H9 (cell line): ENCODE data around the gene SNRNP200. TPM values are rescaled to one million over a fixed set of nuclear protein-coding genes. Genes with fewer than 3 reads are reported as not detected.

ENCODE experiments used
- DNase-seq: peaks from one replicate; pipeline ENCODE4 v3.0.0-alpha.2; 2017
- H2AFZ ChIP-seq: one replicate; pipeline ENCODE4 v1.6.1; 2013; ENCODE audit warnings: mild to moderate bottlenecking, low read length, control low read depth, moderate library complexity
- H2AK5ac ChIP-seq: 2 replicates; pipeline ENCODE4 v1.6.1; 2013; ENCODE audit warnings: low read length, control low read depth, mixed read lengths; ENCODE audit not compliant: insufficient read length
- H2BK120ac ChIP-seq: one replicate; pipeline ENCODE4 v1.6.1; 2013; ENCODE audit warnings: low read depth, mild to moderate bottlenecking, low read length, control low read depth, inconsistent platforms; ENCODE audit not compliant: poor library complexity, severe bottlenecking
- H2BK12ac ChIP-seq: 2 replicates; pipeline ENCODE4 v1.6.1; 2013; ENCODE audit warnings: low read length, control low read depth, mixed read lengths, low read depth; ENCODE audit not compliant: insufficient read length
- H2BK15ac ChIP-seq: 2 replicates; pipeline ENCODE4 v1.6.1; 2013; ENCODE audit warnings: low read depth, low read length, control low read depth
- H2BK20ac ChIP-seq: one replicate; pipeline ENCODE4 v1.6.1; 2013; ENCODE audit warnings: low read depth, mild to moderate bottlenecking, low read length, control low read depth, inconsistent platforms; ENCODE audit not compliant: poor library complexity, severe bottlenecking
- H2BK5ac ChIP-seq: 2 replicates; pipeline ENCODE4 v1.6.1; 2013; ENCODE audit warnings: low read length, control low read depth, mixed read lengths; ENCODE audit not compliant: insufficient read length
- H3K14ac ChIP-seq: 2 replicates; pipeline ENCODE4 v1.6.1; 2013; ENCODE audit warnings: low read length, control low read depth; ENCODE audit not compliant: insufficient read depth
- H3K18ac ChIP-seq: 2 replicates; pipeline ENCODE4 v1.6.1; 2013; ENCODE audit warnings: low read depth, mild to moderate bottlenecking, mixed read lengths, low read length, control low read depth; ENCODE audit not compliant: insufficient read length
- H3K23ac ChIP-seq: 2 replicates; pipeline ENCODE4 v1.6.1; 2013; ENCODE audit warnings: low read length, control low read depth, mixed read lengths, low read depth; ENCODE audit not compliant: insufficient read length
- H3K23me2 ChIP-seq: 2 replicates; pipeline ENCODE4 v1.6.1; 2013; ENCODE audit warnings: low read depth, mild to moderate bottlenecking, mixed read lengths, low read length, control low read depth; ENCODE audit not compliant: insufficient read length, poor library complexity, severe bottlenecking
- H3K27ac ChIP-seq: 2 replicates; pipeline ENCODE4 v1.5.1; 2013; ENCODE audit warnings: low read length, control low read depth, mixed read lengths, low read depth; ENCODE audit not compliant: insufficient read length
- H3K27me3 ChIP-seq: 2 replicates; pipeline ENCODE4 v1.6.1; 2013; ENCODE audit warnings: low read length, control low read depth, inconsistent platforms; ENCODE audit not compliant: insufficient read depth
- H3K4ac ChIP-seq: 2 replicates; pipeline ENCODE4 v1.6.1; 2013; ENCODE audit warnings: low read depth, mild to moderate bottlenecking, control low read depth, inconsistent platforms, low read length, moderate library complexity
- H3K4me1 ChIP-seq: 2 replicates; pipeline ENCODE4 v1.6.1; 2013; ENCODE audit warnings: low read length, control low read depth, inconsistent platforms; ENCODE audit not compliant: insufficient read depth
- H3K4me2 ChIP-seq: 2 replicates; pipeline ENCODE4 v1.6.1; 2013; ENCODE audit warnings: low read length, control low read depth, mixed read lengths; ENCODE audit not compliant: insufficient read length, insufficient read depth
- H3K56ac ChIP-seq: 2 replicates; pipeline ENCODE4 v1.6.1; 2013; ENCODE audit warnings: low read depth, mild to moderate bottlenecking, mixed read lengths, low read length, control low read depth; ENCODE audit not compliant: insufficient read length
- H3K79me1 ChIP-seq: 2 replicates; pipeline ENCODE4 v1.6.1; 2013; ENCODE audit warnings: low read depth, mild to moderate bottlenecking, moderate library complexity, low read length, control low read depth, inconsistent platforms; ENCODE audit not compliant: insufficient read depth, poor library complexity, severe bottlenecking
- H3K79me2 ChIP-seq: 2 replicates; pipeline ENCODE4 v1.6.1; 2013; ENCODE audit warnings: low read length, control low read depth, inconsistent platforms; ENCODE audit not compliant: insufficient read depth
- H3K9ac ChIP-seq: 2 replicates; pipeline ENCODE4 v1.6.1; 2013; ENCODE audit warnings: low read length, control low read depth, mixed read lengths; ENCODE audit not compliant: insufficient read length; ENCODE audit errors: extremely low read depth
- H3K9me3 ChIP-seq: one replicate; pipeline ENCODE4 v1.6.1; 2013; ENCODE audit warnings: low read depth, low read length, inconsistent platforms; ENCODE audit not compliant: control insufficient read depth
- H3T11ph ChIP-seq: one replicate; pipeline ENCODE4 v1.6.1; 2013; ENCODE audit warnings: mild to moderate bottlenecking, low read length, control low read depth, inconsistent platforms
- H4K20me1 ChIP-seq: one replicate; pipeline ENCODE4 v1.6.1; 2013; ENCODE audit not compliant: control insufficient read depth, insufficient read length, insufficient read depth
- H4K5ac ChIP-seq: 2 replicates; pipeline ENCODE4 v1.6.1; 2013; ENCODE audit warnings: low read depth, mild to moderate bottlenecking, mixed read lengths, low read length, control low read depth; ENCODE audit not compliant: insufficient read length
- H4K8ac ChIP-seq: replicated peaks from 2 replicates; pipeline ENCODE4 v1.6.1; 2013; ENCODE audit warnings: low read length, control low read depth, mixed read lengths, low read depth; ENCODE audit not compliant: insufficient read length
- H4K91ac ChIP-seq: 2 replicates; pipeline ENCODE4 v1.6.1; 2013; ENCODE audit warnings: low read depth, mild to moderate bottlenecking, moderate library complexity, mixed read lengths, low read length, control low read depth; ENCODE audit not compliant: insufficient read length
- H3K27ac Mint-ChIP-seq, 3 experiments: 2 replicates in 2 of 3; 3 replicates in 1 of 3; pipeline ENCODE4 v1.8.0; 2020 to 2021; ENCODE audit warnings: mixed read lengths in 3 of 3, mild to moderate bottlenecking in 1 of 3, moderate library complexity in 1 of 3
- H3K27me3 Mint-ChIP-seq: 2 replicates; pipeline ENCODE4 v1.8.0; 2021; ENCODE audit warnings: low read depth, mild to moderate bottlenecking, moderate library complexity, mixed read lengths
- H3K36me3 Mint-ChIP-seq, 3 experiments: 2 replicates in 2 of 3; 3 replicates in 1 of 3; pipeline ENCODE4 v1.8.0; 2020 to 2021; ENCODE audit warnings: low read depth in 3 of 3, mixed read lengths in 3 of 3; ENCODE audit not compliant: insufficient read depth in 1 of 3
- H3K4me1 Mint-ChIP-seq, 2 experiments: 2 replicates each; pipeline ENCODE4 v1.8.0; 2020; ENCODE audit warnings: mixed read lengths in 2 of 2
- H3K4me3 Mint-ChIP-seq, 2 experiments: 2 replicates in 1 of 2; 3 replicates in 1 of 2; pipeline ENCODE4 v1.8.0; 2020 to 2021; ENCODE audit warnings: mild to moderate bottlenecking in 2 of 2, mixed read lengths in 2 of 2, moderate library complexity in 1 of 2
- H3K9me3 Mint-ChIP-seq, 2 experiments: 2 replicates in 1 of 2; 3 replicates in 1 of 2; pipeline ENCODE4 v1.8.0; 2020; ENCODE audit warnings: mild to moderate bottlenecking in 2 of 2, mixed read lengths in 2 of 2, moderate library complexity in 1 of 2
- CTCF ChIP-seq: fragments of 200-600 bp; sonication (generic); conservative IDR thresholded peaks from 3 replicates; pipeline ENCODE4 v1.8.0; 2021; ENCODE audit warnings: antibody characterized with exemption, mild to moderate bottlenecking
- WGBS: extraction: QIAGEN DNeasy Blood & Tissue Kit; methylation state at CpG from one replicate; pipeline ENCODE4 v1.1.7; 2013; ENCODE audit warnings: missing lambda C conversion rate, low lambda C conversion rate, mixed read lengths; ENCODE audit not compliant: insufficient read length; ENCODE audit errors: extremely low coverage; 5-methylcytosine and 5-hydroxymethylcytosine counted together
- total RNA-seq: library from RNA; stranded (reverse); gene quantifications from 2 replicates; pipeline ENCODE4 v1.2.1, GENCODE V29; 2021

The SNRNP200 gene
- total RNA-seq, 1 experiment from 2014 or later, result 215 TPM

GRCh38 chr2:96262306-96262705 is 43.0 kb downstream of the SNRNP200 start:
- Histone ChIP-seq H4K91ac (no peak overlapping the region), H3K14ac (no peak overlapping the region), H3T11ph (no peak overlapping the region), H3K56ac (no peak overlapping the region), H3K79me2 (no peaks in the 10 kb centered on the region; the same call in 1 of the 2 replicates), H3K18ac (no peak overlapping the region), H4K5ac (no peak overlapping the region), H3K4me2 (no peak overlapping the region), H2AFZ (no peak overlapping the region), H2BK120ac (no peak overlapping the region), H3K27ac (no peak overlapping the region), H2AK5ac (no peak overlapping the region), H3K79me1 (peaks cover 5% of the 10 kb centered on the region), H3K4ac (no peak overlapping the region), H3K27me3 (no peaks in the 10 kb centered on the region), H4K20me1 (no peaks in the 10 kb centered on the region), H2BK5ac (no peak overlapping the region), H2BK20ac (no peak overlapping the region), H3K9me3 (no peaks in the 10 kb centered on the region), H3K4me1 (no peaks in the 10 kb centered on the region), H3K23ac (no peak overlapping the region), H3K9ac (no peak overlapping the region), H2BK12ac (no peak overlapping the region), H2BK15ac (no peak overlapping the region), H4K8ac (no peak overlapping the region), H3K23me2 (peaks cover 5% of the 10 kb centered on the region)
- WGBS, result no CpG with 5 or more reads among the region's 2 CpGs
- no peak for TF ChIP-seq CTCF
- peaks cover 0 to 23% (median 6%) of the 10 kb centered on the region in 3 experiments; a peak in 5 of 7 replicates for H3K36me3 Mint-ChIP-seq
- no peaks in the 10 kb centered on the region for H3K27me3 Mint-ChIP-seq
- peaks cover 26 to 29% of the 10 kb centered on the region in 2 experiments for H3K4me1 Mint-ChIP-seq
- H3K9me3 Mint-ChIP-seq, result no peaks in the 10 kb centered on the region
- no peak overlapping the region for H3K27ac Mint-ChIP-seq
- no peak for DNase-seq
- no peak overlapping the region for H3K4me3 Mint-ChIP-seq
